Central memory CD4-positive, alpha-beta T cell (primary cell): ENCODE data around the gene FBLN2.

Experiments
- DNase-seq: peaks from one replicate; pipeline ENCODE4 v3.0.0; 2022

Gene FBLN2

DNA sequence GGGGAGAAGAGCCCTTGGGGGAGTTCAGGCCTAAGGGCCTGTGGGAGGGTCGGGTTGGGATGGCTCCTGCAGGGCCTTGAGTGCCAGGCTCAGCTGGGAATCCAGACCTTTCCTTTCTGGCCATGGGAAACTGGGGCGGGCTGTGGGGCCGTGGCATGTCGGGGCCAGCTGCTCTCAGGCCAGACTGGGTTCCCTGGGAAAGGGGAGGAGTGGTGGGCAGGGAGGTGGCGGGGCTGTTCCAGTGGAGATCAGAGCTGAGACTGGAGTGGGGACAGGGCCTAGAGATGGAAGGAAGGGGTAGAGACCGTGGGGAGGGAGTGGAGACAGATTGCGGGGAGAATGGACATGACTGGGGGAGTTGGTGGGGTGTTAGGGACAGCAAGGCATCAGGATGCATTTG is 20.3 kb downstream of the FBLN2 start:
- no peak for DNase-seq

DNA sequence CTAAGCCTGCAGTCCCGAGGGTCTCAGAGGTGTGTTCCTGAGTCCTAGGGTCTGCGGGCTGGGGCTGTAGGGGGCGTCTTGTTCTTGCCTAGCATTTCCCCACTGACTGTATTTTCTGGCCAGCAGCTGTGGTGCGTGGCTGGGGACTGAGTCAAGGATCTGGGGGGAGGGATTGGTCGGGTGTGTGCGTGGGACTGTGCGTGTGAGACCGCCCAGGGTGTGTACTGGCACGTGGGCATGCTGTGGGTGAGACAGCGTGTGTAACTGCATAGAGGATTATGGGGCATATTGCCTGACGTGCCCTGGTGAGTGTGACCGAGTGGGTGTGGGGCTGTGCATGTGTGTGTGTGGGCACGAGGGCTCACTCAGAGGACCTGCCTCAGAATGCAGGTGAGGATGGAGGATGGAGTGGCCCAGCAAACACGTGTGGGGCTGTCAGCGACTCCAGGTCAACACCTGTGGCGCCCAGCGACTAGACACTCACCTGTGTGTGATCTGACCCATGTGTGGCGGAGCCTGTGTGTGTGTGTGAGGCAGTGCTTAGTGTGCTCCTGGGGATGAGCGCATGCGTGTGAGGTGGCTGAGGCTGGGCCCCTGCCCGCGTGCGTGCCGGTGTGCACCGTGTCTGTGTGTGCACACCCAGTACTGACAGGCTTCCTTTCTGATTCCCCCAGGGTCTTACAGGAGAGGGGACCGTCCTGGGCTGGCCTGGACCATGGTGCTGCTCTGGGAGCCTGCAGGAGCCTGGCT is 20.9 kb downstream of the FBLN2 start:
- no peak for DNase-seq

DNA sequence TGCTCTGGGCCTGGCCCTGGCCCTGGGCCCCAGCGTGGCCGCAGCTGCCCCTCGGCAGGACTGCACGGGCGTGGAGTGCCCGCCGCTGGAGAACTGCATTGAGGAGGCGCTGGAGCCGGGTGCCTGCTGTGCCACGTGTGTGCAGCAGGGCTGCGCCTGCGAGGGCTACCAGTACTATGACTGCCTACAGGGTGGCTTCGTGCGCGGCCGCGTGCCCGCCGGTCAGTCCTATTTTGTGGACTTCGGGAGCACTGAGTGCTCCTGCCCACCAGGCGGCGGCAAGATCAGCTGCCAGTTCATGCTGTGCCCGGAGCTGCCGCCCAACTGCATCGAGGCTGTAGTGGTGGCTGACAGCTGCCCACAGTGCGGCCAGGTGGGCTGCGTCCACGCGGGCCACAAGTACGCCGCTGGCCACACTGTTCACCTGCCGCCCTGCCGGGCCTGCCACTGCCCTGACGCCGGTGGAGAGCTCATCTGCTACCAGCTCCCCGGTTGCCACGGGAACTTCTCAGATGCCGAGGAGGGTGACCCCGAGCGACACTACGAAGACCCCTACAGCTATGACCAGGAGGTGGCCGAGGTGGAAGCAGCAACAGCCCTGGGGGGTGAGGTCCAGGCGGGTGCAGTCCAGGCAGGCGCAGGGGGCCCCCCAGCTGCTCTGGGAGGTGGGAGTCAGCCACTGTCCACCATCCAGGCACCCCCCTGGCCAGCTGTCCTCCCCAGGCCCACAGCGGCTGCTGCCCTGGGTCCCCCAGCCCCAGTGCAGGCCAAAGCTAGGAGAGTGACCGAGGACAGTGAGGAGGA is 21.7 kb downstream of the FBLN2 start:
- DNase-seq = no peak

DNA sequence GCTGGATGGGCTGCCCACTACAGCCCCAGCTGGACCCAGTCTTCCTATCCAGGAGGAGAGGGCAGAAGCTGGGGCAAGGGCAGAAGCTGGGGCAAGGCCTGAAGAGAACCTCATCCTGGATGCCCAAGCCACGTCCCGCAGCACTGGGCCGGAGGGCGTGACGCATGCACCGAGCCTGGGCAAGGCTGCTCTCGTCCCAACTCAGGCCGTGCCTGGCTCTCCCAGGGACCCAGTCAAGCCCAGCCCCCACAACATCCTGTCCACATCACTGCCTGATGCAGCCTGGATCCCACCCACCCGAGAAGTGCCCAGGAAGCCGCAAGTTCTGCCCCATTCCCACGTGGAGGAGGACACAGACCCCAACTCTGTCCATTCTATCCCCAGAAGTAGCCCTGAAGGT is 22.3 kb downstream of the FBLN2 start:
- no peak for DNase-seq

DNA sequence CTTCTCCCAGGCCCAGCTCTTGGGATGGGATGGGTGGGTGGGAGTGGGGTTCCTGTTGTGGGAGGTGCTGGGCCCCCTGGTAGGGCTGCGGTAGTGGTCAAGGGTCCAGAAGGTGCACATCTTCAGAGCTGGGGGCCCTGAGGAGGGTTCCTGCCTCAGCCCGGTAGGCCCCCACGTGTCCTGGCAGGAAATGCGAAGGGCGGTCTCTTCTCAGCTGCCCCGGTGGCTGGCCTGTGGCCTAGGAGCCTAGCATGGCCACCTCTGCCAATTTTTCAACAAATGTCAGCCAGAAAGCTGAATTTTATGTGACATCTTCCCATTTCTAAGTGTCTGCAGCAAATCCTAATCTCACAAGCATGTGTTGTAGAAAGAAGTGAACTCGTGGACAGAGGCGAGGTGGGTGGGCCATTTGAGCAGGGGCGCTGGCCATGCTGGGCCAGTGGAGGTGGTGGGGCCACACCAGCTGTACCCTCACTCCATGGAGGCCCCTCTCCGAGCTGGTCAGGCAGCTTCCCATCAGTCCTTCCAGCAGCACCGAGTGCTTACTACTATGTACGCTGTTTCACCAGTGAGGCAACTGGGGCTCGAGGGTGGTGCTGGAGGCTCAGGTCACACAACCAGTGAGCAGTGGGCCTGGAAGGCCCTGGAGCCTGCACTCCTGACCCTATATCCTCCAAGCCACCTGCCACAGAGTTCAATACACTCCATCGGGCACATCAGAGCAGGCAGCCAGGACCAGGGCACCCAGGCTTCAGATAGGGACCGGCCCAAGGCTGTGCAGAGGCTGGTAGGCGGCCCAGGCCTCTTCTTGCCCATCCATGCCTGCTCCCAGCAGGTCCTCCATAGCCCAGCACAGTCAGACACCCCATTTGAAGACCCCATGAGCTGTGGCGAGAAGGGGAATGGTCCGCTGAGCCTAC is 23.2 kb downstream of the FBLN2 start:
- DNase-seq = no peak

DNA sequence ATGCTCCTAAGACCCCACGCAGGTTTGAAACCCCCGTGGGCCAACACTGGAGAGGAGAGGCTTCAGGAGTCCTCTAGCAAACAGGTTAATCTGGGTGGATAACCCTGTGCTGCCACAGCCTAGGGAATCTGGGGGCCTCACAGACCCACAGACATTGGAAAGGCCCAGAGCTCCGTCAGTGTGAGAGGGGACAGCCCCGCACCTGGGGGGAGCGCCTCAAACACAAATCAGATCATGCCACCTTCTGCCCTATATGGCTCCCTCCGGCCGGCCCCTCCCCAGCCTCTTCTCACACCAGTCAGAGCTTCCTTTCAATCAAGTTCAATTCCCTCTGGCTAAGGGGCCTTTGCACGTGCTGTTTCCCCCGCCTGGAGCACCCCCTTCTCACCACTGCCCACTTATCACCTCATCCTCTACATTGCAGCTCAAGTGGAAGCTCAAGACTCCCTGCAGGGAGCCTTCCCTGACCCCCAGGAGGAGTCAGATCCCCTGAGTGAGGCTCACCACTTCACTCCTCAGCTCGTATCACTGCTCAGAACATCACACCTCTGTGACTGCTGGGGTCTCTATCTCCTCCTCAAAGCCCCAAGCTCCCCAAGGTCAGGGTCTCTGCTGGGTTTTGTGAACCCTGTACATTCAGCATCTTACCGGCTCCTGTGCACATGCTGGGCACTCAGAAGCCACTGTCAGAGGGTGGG is 24.1 kb downstream of the FBLN2 start:
- DNase-seq = no peak

DNA sequence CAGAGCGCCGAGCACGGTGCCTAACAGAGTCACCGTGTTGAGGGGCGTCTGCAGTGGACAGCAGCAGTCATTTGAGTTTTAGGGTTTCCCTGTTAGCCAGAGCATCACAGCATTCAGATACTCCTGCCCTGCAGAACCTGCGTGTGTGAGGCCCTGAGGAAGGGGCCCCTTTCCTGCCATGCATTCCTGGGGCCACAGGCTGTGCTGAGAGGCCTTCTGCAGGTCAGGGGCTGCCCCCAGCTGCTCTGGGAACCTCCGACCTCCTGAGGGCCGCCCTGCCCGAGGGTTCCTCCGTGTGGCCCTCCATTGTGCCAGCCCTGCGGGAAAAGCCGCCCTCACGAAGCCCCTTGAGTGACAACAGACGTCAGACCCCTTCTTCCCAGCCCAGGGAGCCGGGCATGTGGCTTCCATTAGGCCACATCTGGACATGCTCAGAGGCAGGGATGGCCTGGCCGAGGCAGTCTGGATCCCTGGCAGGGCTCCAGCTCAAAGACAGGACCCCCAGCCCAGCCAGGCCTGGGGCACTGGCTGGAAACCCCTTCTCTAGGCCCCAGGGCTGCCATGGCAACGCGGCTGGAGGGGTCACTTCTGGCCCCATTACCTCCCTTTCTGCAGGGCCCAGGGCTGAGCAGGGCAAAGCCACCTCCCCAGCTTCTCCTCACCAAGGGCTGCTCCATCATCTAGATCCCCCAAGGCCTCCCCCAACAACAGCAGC is 25.3 kb downstream of the FBLN2 start:
- DNase-seq = no peak

DNA sequence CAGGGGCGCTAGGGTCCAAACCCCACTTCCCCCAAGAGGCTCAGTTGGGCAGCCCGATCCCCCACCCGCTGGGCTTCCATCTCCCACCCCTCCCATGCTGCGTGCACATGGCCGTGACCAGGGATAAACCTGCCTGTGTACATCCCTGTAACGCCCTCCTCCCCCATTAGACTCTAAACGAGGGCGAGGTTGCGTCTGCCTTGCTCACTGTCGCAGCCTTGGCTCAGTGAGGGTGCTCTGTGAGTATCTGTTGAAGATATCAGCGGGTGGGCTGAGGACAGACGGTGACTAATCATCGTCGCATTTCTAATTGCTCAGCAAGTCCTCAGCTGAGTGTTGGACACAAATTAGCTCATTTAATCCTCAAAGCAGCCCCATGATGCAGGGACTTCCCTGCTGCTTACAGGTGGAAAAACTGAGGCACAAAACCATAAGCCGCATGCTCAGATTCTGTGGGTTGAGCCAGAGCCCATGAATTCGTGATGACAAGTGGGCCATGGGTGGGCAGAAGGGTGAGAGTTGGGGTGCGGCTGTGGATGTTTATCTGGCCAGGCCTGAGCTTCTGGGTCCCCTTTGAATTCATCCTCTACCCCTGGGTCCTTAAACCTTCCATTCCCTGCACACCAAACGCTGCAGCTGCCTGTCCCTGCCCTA is 26.0 kb downstream of the FBLN2 start:
- DNase-seq = no peak

DNA sequence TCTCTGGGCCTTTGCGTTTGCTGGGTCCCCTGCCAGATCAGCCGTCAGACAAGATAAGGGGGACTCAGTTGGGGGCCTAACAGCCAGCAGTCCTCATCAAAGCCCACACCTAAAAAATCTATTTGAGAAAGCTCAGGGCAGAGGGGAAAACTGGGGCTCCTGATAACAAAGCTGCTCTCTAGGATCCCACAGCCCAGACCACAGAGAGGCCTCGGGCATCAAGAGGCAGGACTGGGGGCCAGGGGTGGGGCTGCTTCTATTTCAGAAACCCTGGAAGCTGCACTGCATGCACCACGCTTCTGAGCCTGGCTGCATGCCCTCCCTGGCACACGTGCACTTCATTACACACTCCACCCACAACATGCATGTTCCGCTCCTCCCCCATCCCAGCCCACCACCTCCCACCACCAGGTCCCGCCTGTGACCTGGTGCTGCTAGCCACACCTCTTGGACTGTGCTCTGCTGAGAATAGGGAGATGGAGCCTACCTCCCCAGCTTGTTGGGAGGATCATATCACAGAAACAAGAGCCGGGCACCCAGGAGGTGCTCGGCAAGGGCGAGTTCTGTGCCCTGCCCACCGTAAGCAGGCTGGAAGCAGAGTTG is 26.6 kb downstream of the FBLN2 start:
- DNase-seq = no peak

DNA sequence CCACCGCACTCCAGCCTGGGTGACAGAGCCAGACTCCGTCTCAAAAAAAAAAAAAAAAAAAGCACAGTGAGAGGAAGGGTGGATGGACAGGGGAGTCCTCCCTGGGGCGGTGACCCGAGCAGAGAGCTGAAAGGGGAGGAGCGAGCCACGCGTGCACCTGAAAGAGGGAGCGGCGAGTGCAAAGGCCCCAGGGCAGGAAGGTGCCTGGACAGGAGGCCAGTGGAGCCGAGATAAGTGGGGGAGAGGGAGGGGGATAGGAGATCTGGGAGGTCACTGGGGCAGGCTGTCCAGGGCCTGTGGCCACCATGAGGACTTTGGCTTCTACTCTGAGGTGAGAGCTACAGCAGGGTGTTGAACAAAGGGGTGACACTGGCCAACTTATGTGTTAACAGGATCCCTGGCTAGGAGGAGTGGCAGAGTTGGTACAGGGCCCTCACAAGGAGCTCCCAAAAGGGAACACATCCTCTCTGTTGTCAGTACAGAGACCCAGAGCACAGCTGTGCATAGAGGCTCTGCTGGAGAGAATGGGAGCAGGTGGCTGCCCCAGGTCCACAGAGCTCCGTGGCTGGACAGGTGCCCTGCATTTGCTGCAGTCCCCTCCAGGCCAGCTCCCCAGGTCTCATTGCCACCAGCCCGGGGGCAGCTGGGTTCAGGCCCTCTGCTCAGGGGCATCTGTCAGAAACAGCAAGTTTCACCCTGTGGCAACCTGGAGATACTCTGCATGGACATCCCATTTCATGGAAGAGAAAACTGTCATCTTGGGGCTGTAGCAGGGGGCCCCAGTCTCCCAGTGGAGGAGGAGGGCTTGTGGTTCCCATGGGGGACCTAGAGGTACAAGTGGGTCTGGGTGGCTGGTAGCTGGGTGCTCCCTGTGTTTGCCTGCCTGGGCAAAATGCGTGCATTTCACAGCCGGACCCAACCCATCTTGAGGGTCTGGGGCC is 28.5 kb downstream of the FBLN2 start:
- no peak for DNase-seq

DNA sequence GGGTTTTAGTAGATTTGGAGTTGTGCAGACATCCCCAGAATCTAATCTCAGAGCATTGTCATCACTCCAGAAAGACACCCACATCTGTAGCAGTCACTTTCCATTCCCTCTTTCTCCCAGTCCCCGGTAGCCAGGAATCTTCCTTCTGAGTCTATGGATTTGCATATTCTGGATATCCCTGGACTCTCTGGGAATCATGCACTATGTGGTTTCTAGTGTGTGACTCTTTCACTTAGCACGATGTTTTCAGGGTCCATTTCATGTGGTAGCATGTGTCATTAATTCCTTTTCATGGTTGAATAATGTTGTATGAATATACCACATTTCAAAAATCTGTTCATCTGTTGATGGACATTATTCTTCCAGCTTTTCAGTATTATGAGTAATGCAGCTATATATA is 29.3 kb downstream of the FBLN2 start:
- no peak for DNase-seq

DNA sequence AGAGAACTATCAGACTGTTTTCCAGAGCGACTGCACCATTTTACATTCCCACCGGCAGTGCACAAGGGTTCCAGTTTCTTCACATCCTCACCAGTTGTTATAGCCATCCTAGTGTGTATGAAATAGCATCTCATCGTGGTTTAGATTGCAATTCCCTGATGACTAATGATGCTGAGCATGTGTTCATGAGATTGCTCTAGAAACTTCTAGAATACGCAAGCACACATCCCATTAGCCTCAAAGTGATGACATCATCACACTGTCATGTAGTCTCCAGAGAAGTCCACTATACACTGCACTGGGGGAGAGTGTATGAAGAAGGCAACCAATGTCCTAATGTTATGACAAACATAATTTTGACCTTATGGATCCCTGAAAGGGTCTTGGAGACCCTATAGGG is 30.1 kb downstream of the FBLN2 start:
- DNase-seq = no peak

DNA sequence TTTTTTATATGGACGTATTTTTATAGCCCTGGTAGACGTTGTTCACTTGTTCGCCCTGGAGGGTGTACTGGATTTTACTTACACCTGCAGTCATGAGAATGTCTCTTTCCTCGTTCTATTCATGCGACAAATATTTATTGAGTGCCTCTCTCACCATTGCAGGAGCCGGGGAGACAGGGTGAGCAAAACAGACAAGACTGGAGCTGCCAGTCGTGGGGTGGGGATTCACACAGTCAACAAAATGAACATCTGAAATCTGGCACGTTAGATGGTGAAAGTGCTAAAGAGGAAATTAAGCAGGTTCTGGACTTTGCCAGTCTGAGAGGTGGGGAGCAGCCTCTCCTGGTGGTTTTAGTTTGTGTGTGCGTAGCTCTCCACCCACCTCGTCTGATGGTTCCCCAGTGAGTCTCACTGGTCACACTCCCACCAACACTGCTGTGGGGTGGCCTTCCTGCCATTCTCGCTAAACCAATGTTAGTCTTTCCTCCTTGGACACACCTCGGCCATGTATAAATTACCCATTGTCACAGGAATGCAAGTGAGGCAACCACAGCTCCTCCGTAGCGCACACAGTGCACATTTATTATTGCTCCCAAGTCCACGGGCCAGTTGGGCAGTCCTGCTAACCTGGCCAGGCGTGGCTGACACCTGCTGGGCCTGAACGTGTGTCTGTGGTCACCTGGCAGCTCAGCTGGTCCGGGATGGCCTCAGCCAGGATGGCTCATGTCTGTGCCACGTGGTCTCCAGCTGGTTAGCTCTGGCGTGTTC is 31.5 kb downstream of the FBLN2 start:
- DNase-seq = no peak

DNA sequence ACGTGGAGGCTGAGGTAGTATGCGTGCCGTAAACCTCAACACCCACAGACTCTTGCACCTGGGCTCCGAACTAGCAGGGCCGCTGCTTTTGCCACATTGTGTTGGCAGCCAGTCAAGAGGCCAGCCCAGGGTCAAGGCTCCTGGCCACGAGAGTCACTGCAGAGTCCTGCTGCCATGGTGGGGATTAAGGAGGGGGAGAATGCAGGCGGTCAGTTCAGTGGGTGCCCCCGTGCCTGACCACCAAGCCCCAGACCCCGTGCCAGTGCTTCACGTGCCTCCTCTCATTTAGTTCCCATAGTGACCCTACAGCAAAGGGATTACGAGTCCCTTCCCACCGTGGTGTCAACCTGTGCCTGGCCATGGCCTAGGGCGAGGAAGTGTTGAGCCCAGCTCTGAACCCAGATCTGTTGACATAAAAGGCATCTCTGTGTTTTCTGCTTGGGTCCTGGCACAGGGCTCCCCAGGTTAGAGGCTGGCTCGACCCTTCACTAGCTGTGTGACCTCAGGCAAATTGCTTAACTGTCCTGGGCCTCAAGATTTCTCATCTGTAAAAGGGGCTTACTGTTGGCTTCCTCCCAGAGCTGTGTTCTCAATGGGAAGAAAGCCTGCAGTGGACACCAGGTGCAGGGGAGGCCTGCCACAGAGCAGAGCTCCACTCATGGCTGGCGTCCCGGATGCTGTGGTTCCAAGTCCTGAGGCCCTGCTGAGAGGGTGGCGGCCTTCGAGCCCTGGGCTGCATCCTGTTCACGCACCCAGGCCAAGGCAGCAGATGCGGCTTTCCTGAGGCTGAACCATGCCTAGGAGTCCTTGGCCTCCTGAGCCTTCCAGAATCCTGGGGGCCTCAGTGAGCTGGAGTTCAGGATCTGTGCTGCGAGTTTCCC is 32.8 kb downstream of the FBLN2 start:
- DNase-seq = no peak

DNA sequence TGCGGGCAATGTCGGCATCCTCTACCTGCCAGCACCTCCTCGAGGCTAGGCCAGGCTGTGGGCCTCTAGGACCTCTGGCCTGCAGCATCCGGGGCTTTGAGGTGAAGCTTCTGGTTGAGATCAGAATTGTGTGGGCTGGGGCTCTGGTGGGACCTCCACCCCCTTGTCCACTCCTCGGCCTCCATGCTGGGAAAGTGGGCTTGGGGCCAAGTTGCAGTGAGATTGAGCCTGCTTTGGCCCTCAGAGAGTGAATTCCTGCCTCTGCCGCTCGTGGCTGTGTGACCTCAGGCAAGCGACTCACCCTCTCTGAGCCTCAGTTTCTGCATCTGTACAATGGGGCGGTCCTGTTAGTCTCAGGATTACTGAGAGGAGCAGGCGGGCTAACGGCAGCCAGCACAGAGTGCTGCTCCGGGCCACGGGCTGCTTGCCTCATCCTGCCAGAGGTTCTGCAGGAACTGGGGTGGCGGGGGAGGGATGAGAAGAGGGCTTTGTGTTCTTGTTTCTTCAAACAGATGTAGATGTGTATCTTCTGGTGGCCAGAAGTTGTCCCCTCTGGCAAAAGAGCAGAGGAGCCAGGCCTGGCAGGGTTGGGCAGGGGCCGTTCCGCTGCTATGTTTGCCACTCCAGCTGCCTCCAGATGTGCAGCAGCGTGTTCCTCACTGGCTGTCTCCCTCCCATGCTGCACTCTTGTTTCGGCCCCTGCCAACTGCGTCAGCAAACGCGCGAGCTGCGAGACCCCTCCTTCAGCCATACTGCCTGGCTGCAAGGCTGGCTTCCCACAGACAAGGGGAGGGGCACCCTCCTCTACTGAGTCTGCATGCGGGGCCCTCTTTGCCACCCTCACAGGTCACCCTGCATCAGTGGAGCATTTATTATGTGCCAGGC is 33.7 kb downstream of the FBLN2 start:
- DNase-seq = no peak

DNA sequence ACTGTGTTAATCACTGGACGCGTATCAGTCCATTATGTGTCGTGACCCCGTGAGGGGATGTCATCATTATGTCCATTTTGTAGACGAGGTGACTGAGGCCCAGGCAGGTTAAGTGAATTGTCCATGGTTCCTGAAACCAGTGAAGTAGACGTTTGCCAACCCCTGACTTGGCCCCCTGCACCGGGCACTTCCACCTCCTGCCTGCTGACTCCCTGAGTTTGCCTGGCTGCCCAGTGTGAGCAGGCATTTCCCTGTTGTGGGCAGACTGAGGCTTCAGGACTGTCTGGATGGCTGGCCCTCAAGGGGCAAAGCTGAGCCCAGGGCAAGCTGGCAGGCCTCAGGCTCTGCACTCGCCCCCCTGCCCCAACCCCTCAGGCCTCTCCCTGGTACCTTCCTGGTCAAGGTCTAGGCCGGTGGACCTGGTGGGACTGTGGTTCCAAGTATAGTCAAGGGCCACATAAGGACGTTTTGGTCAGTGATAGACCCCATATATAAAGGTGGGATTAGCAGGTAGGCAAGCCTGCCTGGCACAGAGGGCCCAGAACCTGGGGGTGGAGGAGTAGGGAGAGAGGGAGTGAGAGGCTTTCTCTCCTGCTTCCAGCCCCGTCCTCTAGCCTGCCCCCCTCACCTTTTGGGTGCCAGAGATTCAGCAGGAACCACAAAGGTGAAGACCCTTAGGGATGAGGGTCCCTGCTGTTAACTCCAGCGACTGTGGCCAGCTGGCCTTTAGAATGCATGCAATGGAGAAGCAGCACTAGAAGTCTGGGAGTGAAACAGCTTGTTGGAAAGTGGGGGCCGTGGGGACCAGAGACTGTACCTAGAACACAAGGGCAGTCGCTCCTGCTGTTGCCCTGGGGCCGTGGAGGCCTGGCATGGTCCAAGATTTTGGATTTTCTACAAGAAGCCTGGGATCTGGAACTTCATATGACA is 34.6 kb downstream of the FBLN2 start:
- no peak for DNase-seq
